Hepatocyte (in vitro differentiated cells): ENCODE data around the gene IRX3.

Source experiments
- EZH2 ChIP-seq: fragments of 200-600 bp; sonication (generic); IDR thresholded peaks from 2 replicates; pipeline ENCODE4 v1.6.1; 2016; ENCODE audit warnings: antibody characterized with exemption, mild to moderate bottlenecking, borderline replicate concordance
- EZH2phosphoT487 ChIP-seq: fragments of 200-600 bp; sonication (generic); IDR thresholded peaks from one replicate; pipeline ENCODE4 v1.6.1; 2018; ENCODE audit warnings: antibody characterized with exemption, mild to moderate bottlenecking, low read depth, moderate library complexity; ENCODE audit not compliant: unreplicated experiment, severe bottlenecking
- TF ChIP-seq, protein P1 (sequence below): fragments of 200-600 bp; sonication (generic); IDR thresholded peaks from 2 replicates; pipeline ENCODE4 v1.5.1; 2016; ENCODE audit warnings: antibody characterized with exemption, mild to moderate bottlenecking; ENCODE audit not compliant: poor library complexity

DNA sequence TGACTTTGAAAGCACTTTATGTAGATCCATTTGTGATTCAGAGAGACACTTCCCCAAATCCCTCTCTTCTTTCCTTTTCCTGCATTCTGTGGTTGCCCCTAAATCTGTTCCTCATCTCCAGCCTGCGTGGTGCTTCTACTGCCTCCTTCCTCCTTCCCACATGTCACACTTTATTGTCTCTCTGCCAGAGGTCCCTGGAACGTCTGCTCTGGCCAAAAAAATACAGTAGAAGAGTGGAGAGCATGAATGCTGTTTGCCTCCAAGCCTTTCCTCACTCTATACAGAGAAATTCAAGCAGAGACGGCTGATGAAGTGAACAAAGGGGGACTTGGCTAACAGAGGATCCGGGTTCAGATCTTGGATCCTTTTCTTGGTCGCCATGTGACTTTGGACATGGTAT is 22.8 kb upstream of the IRX3 start:
- TF ChIP-seq EZH2 (no peak), EZH2phosphoT487 (no peak)
- TF ChIP-seq, protein P1, sequence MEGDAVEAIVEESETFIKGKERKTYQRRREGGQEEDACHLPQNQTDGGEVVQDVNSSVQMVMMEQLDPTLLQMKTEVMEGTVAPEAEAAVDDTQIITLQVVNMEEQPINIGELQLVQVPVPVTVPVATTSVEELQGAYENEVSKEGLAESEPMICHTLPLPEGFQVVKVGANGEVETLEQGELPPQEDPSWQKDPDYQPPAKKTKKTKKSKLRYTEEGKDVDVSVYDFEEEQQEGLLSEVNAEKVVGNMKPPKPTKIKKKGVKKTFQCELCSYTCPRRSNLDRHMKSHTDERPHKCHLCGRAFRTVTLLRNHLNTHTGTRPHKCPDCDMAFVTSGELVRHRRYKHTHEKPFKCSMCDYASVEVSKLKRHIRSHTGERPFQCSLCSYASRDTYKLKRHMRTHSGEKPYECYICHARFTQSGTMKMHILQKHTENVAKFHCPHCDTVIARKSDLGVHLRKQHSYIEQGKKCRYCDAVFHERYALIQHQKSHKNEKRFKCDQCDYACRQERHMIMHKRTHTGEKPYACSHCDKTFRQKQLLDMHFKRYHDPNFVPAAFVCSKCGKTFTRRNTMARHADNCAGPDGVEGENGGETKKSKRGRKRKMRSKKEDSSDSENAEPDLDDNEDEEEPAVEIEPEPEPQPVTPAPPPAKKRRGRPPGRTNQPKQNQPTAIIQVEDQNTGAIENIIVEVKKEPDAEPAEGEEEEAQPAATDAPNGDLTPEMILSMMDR, result no peak
